Cerebellar cortex (tissue), 1 donor: ENCODE data around the gene CCDC88C.
A peak's percentile ranks its signal among the peaks of the same experiment; 100 is the strongest.

Experiments used
- DNase-seq: peaks from one replicate; pipeline ENCODE4 v3.0.0-alpha.2; 2015; ENCODE audit warnings: low spot score

The CCDC88C gene

GRCh38 chr14:91380123-91380522, 37.5 kb downstream of the CCDC88C start:
- DNase-seq = no peak

GRCh38 chr14:91379579-91379932, 38.1 kb downstream of the CCDC88C start:
- no peak for DNase-seq

GRCh38 chr14:91378930-91379578, 38.6 kb downstream of the CCDC88C start:
- DNase-seq = no peak

GRCh38 chr14:91377700-91378652, 39.6 kb downstream of the CCDC88C start:
- peak; percentile 74 for DNase-seq

GRCh38 chr14:91376547-91377477, 40.8 kb downstream of the CCDC88C start:
- no peak for DNase-seq

GRCh38 chr14:91375720-91376452, 41.7 kb downstream of the CCDC88C start:
- no peak for DNase-seq

- DNase-seq = peak; percentile 56
Observed at GRCh38 chr14:91374879-91375702, 42.5 kb downstream of the CCDC88C start.

- no peak for DNase-seq
Observed at GRCh38 chr14:91374287-91374878, 43.2 kb downstream of the CCDC88C start.

GRCh38 chr14:91373591-91374254, 43.9 kb downstream of the CCDC88C start:
- DNase-seq = no peak

GRCh38 chr14:91372671-91373495, 44.7 kb downstream of the CCDC88C start:
- DNase-seq = peak; percentile 96

- peak; percentile 70 for DNase-seq
Observed at GRCh38 chr14:91371990-91372375, 45.6 kb downstream of the CCDC88C start.

GRCh38 chr14:91371011-91371989, 46.3 kb downstream of the CCDC88C start:
- no peak for DNase-seq

- DNase-seq = no peak
Observed at GRCh38 chr14:91369628-91370445, 47.8 kb downstream of the CCDC88C start.

- DNase-seq = no peak
Observed at GRCh38 chr14:91368776-91369416, 48.7 kb downstream of the CCDC88C start.

GRCh38 chr14:91367173-91368171, 50.1 kb downstream of the CCDC88C start:
- no peak for DNase-seq
